GM23338 (cell line): ENCODE results near the gene CHMP4A. TPM values are rescaled to one million over a fixed set of nuclear protein-coding genes. Genes with fewer than 3 reads are reported as not detected.

Source experiments
- ATAC-seq: fragments of 200-7000 bp; cut with Tn5 transposase; 3 replicates; pipeline ENCODE4 v1.9.1; 2020
- DNase-seq: peaks from one replicate; pipeline ENCODE4 v3.0.0-alpha.2; 2015; ENCODE audit warnings: low spot score
- H2AFZ ChIP-seq: fragments of 200-600 bp; sonication (generic); 2 replicates; pipeline ENCODE4 v1.8.0; 2016; ENCODE audit warnings: antibody characterized with exemption, mild to moderate bottlenecking, moderate library complexity
- H3F3A ChIP-seq: fragments of 200-600 bp; sonication (generic); replicated peaks from 2 replicates; pipeline ENCODE4 v1.8.0; 2017; ENCODE audit warnings: antibody characterized with exemption, mixed run types, low read depth
- H3K27ac ChIP-seq: fragments of 200-600 bp; sonication (generic); 2 replicates; pipeline ENCODE4 v1.6.1; 2016; ENCODE audit warnings: low read depth
- H3K27me3 ChIP-seq: fragments of 200-600 bp; sonication (generic); 2 replicates; pipeline ENCODE4 v1.8.0; 2016; ENCODE audit warnings: mild to moderate bottlenecking, mixed run types, moderate library complexity; ENCODE audit not compliant: insufficient read depth
- H3K36me3 ChIP-seq: fragments of 200-600 bp; sonication (generic); 2 replicates; pipeline ENCODE4 v1.8.0; 2016; ENCODE audit warnings: mild to moderate bottlenecking; ENCODE audit not compliant: insufficient read depth
- H3K4me1 ChIP-seq: fragments of 200-600 bp; sonication (generic); 2 replicates; pipeline ENCODE4 v1.8.0; 2016; ENCODE audit warnings: mild to moderate bottlenecking, moderate library complexity; ENCODE audit not compliant: insufficient read depth
- H3K4me2 ChIP-seq: fragments of 200-600 bp; sonication (generic); 2 replicates; pipeline ENCODE4 v1.7.1; 2017; ENCODE audit warnings: mixed run types
- H3K4me3 ChIP-seq: fragments of 200-600 bp; sonication (generic); 2 replicates; pipeline ENCODE4 v1.6.1; 2016; ENCODE audit warnings: mixed run types
- H3K79me2 ChIP-seq: fragments of 200-600 bp; sonication (generic); replicated peaks from 2 replicates; pipeline ENCODE4 v1.8.0; 2017; ENCODE audit warnings: mild to moderate bottlenecking; ENCODE audit not compliant: insufficient read depth
- H3K9me2 ChIP-seq: fragments of 200-600 bp; sonication (generic); 2 replicates; pipeline ENCODE4 v1.8.0; 2017; ENCODE audit not compliant: insufficient read depth
- H4K20me1 ChIP-seq: fragments of 200-600 bp; sonication (generic); replicated peaks from 2 replicates; pipeline ENCODE4 v1.8.0; 2017; ENCODE audit warnings: mild to moderate bottlenecking; ENCODE audit not compliant: insufficient read depth
- H3K27ac Mint-ChIP-seq: 2 replicates; pipeline ENCODE4 v1.8.0; 2020; ENCODE audit warnings: inconsistent platforms, mild to moderate bottlenecking, moderate library complexity, mixed read lengths
- H3K27me3 Mint-ChIP-seq: 3 replicates; pipeline ENCODE4 v1.8.0; 2022; ENCODE audit warnings: low read depth, mild to moderate bottlenecking, moderate library complexity, mixed read lengths, inconsistent platforms; ENCODE audit not compliant: insufficient read depth, poor library complexity
- H3K36me3 Mint-ChIP-seq: 3 replicates; pipeline ENCODE4 v1.8.0; 2021; ENCODE audit warnings: low read depth, mild to moderate bottlenecking, inconsistent platforms, moderate library complexity, mixed read lengths
- H3K4me1 Mint-ChIP-seq: 3 replicates; pipeline ENCODE4 v1.8.0; 2020; ENCODE audit warnings: mild to moderate bottlenecking, inconsistent platforms, mixed read lengths
- H3K4me3 Mint-ChIP-seq: 3 replicates; pipeline ENCODE4 v1.8.0; 2021; ENCODE audit warnings: moderate library complexity, mild to moderate bottlenecking, inconsistent platforms, mixed read lengths
- H3K9me3 Mint-ChIP-seq: 3 replicates; pipeline ENCODE4 v1.8.0; 2020; ENCODE audit warnings: moderate library complexity, mild to moderate bottlenecking, inconsistent platforms, mixed read lengths
- EZH2phosphoT487 ChIP-seq: fragments of 200-600 bp; sonication (generic); IDR thresholded peaks from one replicate; pipeline ENCODE4 v1.8.1; 2018; ENCODE audit warnings: antibody characterized with exemption; ENCODE audit not compliant: unreplicated experiment
- JUNB ChIP-seq: IDR thresholded peaks from one replicate; pipeline ENCODE4 v1.6.1; 2016; ENCODE audit warnings: antibody characterized with exemption; ENCODE audit not compliant: unreplicated experiment
- POLR2AphosphoS5 ChIP-seq: IDR thresholded peaks from 2 replicates; pipeline ENCODE4 v1.6.1; 2016; ENCODE audit warnings: antibody characterized with exemption, low read depth
- ZNF114 ChIP-seq: fragments of 250-450 bp; sonication (Bioruptor Pico); IDR thresholded peaks from 2 replicates; pipeline ENCODE4 v1.5.0; 2020; ENCODE audit warnings: mild to moderate bottlenecking, moderate library complexity
- polyA plus RNA-seq: library from polyadenylated mRNA; unstranded; fragments of >200 nt; fragmentation: Nextera tagmentation; extraction: Ambion mirVana; gene quantifications from 2 replicates; pipeline ENCODE4 v1.2.1, GENCODE V29; 2016
- total RNA-seq: library from RNA; depleted of rRNA; stranded (reverse); fragments of >200 nt; shearing (Covaris generic); gene quantifications from 2 replicates; pipeline ENCODE4 v1.2.3, GENCODE V29; 2014
- TF ChIP-seq, protein P1 (sequence below), 2 experiments: fragments of 200-600 bp in 1 of 2; sonication (generic) in 1 of 2; conservative IDR thresholded peaks; 2 replicates each; pipeline versions ENCODE4 v1.5.1 to v1.6.1; 2016 to 2017; ENCODE audit warnings: antibody characterized with exemption in 2 of 2, low read depth in 2 of 2, mild to moderate bottlenecking in 2 of 2, moderate library complexity in 1 of 2
- TF ChIP-seq, protein P2 (sequence below): fragments of 250-450 bp; sonication (Bioruptor Pico); IDR thresholded peaks from 2 replicates; pipeline ENCODE4 v1.5.0; 2020; ENCODE audit warnings: mild to moderate bottlenecking, moderate library complexity

Gene CHMP4A
- total and polyA plus RNA-seq, 2 experiments from 2014 or later: 19.3 to 36.9 TPM

DNA sequence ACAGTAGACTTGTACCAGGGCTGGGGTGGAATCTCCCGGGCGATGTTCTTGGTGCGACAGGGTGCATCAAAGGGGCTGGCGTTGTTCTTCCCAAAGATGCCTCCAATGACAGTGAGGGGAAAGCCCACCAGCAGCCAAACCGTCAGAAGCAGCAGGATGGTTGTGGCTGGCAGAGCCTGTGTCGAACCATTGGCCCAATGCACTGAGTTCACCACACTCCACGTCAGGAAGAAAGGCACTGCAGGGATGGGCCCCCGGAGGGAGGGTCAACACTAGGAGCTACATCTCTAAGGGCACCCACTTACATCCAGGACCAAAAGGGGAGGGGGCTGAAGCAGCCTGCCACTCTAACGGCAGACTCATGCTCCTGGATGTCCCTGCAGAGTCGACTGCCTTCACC lies 22.9 kb downstream of the CHMP4A start:
- Histone ChIP-seq H3K4me1 (peaks cover 16% of the 10 kb centered on the region), H2AFZ (no peak overlapping the region), H3K79me2 (peaks cover 13% of the 10 kb centered on the region; the same call in 1 of the 2 replicates), H3K4me2 (no peak overlapping the region), H3K9me2 (no peaks in the 10 kb centered on the region), H3K4me3 (no peak overlapping the region), H3K27me3 (no peaks in the 10 kb centered on the region), H3K36me3 (no peaks in the 10 kb centered on the region; the same call in 1 of the 2 replicates), H4K20me1 (peaks cover 6% of the 10 kb centered on the region), H3K27ac (no peak overlapping the region), H3F3A (peaks cover 15% of the 10 kb centered on the region)
- Mint-ChIP-seq H3K27me3 (peaks cover 19% of the 10 kb centered on the region), H3K4me3 (no peak overlapping the region), H3K27ac (no peak overlapping the region), H3K4me1 (peaks cover 25% of the 10 kb centered on the region), H3K9me3 (no peaks in the 10 kb centered on the region; the same call in 2 of the 3 replicates), H3K36me3 (peaks cover 58% of the 10 kb centered on the region)
- DNase-seq: no peak
- TF ChIP-seq, protein P1, sequence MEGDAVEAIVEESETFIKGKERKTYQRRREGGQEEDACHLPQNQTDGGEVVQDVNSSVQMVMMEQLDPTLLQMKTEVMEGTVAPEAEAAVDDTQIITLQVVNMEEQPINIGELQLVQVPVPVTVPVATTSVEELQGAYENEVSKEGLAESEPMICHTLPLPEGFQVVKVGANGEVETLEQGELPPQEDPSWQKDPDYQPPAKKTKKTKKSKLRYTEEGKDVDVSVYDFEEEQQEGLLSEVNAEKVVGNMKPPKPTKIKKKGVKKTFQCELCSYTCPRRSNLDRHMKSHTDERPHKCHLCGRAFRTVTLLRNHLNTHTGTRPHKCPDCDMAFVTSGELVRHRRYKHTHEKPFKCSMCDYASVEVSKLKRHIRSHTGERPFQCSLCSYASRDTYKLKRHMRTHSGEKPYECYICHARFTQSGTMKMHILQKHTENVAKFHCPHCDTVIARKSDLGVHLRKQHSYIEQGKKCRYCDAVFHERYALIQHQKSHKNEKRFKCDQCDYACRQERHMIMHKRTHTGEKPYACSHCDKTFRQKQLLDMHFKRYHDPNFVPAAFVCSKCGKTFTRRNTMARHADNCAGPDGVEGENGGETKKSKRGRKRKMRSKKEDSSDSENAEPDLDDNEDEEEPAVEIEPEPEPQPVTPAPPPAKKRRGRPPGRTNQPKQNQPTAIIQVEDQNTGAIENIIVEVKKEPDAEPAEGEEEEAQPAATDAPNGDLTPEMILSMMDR (conservative IDR thresholded peaks at IDR 0.05; ENCODE audit: low read depth in 2 of 2): no peak
- TF ChIP-seq POLR2AphosphoS5: no peak
- TF ChIP-seq JUNB: no peak
- no peak for TF ChIP-seq EZH2phosphoT487
- no peak for TF ChIP-seq ZNF114 (CRISPR knock-in tag)
- TF ChIP-seq, protein P2, sequence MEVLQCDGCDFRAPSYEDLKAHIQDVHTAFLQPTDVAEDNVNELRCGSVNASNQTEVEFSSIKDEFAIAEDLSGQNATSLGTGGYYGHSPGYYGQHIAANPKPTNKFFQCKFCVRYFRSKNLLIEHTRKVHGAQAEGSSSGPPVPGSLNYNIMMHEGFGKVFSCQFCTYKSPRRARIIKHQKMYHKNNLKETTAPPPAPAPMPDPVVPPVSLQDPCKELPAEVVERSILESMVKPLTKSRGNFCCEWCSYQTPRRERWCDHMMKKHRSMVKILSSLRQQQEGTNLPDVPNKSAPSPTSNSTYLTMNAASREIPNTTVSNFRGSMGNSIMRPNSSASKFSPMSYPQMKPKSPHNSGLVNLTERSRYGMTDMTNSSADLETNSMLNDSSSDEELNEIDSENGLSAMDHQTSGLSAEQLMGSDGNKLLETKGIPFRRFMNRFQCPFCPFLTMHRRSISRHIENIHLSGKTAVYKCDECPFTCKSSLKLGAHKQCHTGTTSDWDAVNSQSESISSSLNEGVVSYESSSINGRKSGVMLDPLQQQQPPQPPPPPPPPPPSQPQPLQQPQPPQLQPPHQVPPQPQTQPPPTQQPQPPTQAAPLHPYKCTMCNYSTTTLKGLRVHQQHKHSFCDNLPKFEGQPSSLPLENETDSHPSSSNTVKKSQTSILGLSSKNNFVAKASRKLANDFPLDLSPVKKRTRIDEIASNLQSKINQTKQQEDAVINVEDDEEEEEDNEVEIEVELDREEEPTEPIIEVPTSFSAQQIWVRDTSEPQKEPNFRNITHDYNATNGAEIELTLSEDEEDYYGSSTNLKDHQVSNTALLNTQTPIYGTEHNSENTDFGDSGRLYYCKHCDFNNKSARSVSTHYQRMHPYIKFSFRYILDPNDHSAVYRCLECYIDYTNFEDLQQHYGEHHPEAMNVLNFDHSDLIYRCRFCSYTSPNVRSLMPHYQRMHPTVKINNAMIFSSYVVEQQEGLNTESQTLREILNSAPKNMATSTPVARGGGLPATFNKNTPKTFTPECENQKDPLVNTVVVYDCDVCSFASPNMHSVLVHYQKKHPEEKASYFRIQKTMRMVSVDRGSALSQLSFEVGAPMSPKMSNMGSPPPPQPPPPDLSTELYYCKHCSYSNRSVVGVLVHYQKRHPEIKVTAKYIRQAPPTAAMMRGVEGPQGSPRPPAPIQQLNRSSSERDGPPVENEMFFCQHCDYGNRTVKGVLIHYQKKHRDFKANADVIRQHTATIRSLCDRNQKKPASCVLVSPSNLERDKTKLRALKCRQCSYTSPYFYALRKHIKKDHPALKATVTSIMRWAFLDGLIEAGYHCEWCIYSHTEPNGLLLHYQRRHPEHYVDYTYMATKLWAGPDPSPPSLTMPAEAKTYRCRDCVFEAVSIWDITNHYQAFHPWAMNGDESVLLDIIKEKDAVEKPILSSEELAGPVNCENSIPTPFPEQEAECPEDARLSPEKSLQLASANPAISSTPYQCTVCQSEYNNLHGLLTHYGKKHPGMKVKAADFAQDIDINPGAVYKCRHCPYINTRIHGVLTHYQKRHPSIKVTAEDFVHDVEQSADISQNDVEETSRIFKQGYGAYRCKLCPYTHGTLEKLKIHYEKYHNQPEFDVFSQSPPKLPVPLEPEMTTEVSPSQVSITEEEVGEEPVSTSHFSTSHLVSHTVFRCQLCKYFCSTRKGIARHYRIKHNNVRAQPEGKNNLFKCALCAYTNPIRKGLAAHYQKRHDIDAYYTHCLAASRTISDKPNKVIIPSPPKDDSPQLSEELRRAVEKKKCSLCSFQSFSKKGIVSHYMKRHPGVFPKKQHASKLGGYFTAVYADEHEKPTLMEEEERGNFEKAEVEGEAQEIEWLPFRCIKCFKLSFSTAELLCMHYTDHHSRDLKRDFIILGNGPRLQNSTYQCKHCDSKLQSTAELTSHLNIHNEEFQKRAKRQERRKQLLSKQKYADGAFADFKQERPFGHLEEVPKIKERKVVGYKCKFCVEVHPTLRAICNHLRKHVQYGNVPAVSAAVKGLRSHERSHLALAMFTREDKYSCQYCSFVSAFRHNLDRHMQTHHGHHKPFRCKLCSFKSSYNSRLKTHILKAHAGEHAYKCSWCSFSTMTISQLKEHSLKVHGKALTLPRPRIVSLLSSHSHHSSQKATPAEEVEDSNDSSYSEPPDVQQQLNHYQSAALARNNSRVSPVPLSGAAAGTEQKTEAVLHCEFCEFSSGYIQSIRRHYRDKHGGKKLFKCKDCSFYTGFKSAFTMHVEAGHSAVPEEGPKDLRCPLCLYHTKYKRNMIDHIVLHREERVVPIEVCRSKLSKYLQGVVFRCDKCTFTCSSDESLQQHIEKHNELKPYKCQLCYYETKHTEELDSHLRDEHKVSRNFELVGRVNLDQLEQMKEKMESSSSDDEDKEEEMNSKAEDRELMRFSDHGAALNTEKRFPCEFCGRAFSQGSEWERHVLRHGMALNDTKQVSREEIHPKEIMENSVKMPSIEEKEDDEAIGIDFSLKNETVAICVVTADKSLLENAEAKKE (CRISPR knock-in tag): no peak
- no peak for ATAC-seq
